K562 (cell line): ENCODE results near the gene PAGE5. TPM values are rescaled to one million over a fixed set of nuclear protein-coding genes. Genes with fewer than 3 reads are reported as not detected.

Experiments
- ATAC-seq: fragments of 200-7000 bp; cut with Tn5 transposase; 3 replicates; pipeline ENCODE4 v1.9.1; 2020; ENCODE audit warnings: moderate library complexity
- BruUV-seq: library from RNA; stranded (reverse); fragments of 400-500 nt; replicated peaks from 2 replicates; lab custom pipeline; 2021; lab: Mats Ljungman, UMichigan
- CTCF ChIA-PET: fragments of 300-600 bp; formaldehyde crosslinking; extraction: SDS; loops from one replicate; lab custom pipeline; 2021; ENCODE audit warnings: low intra/inter-chr PET ratio; lab: Yijun Ruan, JAX
- POLR2A ChIA-PET: fragments of 300-600, 350-650 bp; sonication (Branson Sonifier 250); formaldehyde crosslinking; extraction: SDS; loops from one replicate; lab custom pipeline; 2021; ENCODE audit warnings: antibody characterized with exemption, inconsistent platforms; lab: Yijun Ruan, JAX
- DNase-seq, 4 experiments: peaks; one replicate each; pipeline versions ENCODE4 v3.0.0 to v3.0.0-alpha.2; 2011 to 2018; ENCODE audit warnings: low spot score in 3 of 4, mixed read lengths in 3 of 4; ENCODE audit errors: extremely low read depth in 1 of 4
- FAIRE-seq: peaks from 2 replicates; lab custom pipeline; 2011; peaks lifted over from hg19 to GRCh38; lab: Jason Lieb, UNC
- H2AFZ ChIP-seq: 2 replicates; pipeline ENCODE4 v1.6.0; 2011; ENCODE audit warnings: low read depth, low read length, control low read depth, inconsistent platforms
- H3K27ac ChIP-seq: fragments of 200-600 bp; 3 replicates; pipeline ENCODE4 v1.8.0; 2011; ENCODE audit warnings: low read depth, mild to moderate bottlenecking, control low read depth, inconsistent platforms, low read length, moderate library complexity, mixed read lengths; ENCODE audit errors: extremely low read depth
- H3K27me3 ChIP-seq, 2 experiments: fragments of 300-600 bp in 1 of 2; 2 replicates in 1 of 2; 3 replicates in 1 of 2; pipeline versions ENCODE4 v1.6.0 to v1.8.0; 2011; ENCODE audit warnings: inconsistent platforms in 2 of 2, low read length in 2 of 2, mild to moderate bottlenecking in 1 of 2, mixed read lengths in 1 of 2, moderate library complexity in 1 of 2; ENCODE audit not compliant: control insufficient read depth in 2 of 2, insufficient read depth in 2 of 2
- H3K36me3 ChIP-seq: fragments of 300-600 bp; 3 replicates; pipeline ENCODE4 v1.8.0; 2011; ENCODE audit warnings: mild to moderate bottlenecking, low read length, inconsistent platforms; ENCODE audit not compliant: control insufficient read depth, insufficient read depth
- H3K4me1 ChIP-seq, 2 experiments: fragments of 200-600 bp in 1 of 2; replicated peaks in 1 of 2; 2 replicates in 1 of 2; 3 replicates in 1 of 2; pipeline versions ENCODE4 v1.5.1 to v1.8.0; 2011; ENCODE audit warnings: inconsistent platforms in 2 of 2, low read length in 2 of 2, mild to moderate bottlenecking in 1 of 2, mixed read lengths in 1 of 2, moderate library complexity in 1 of 2; ENCODE audit not compliant: control insufficient read depth in 2 of 2, insufficient read depth in 2 of 2
- H3K4me2 ChIP-seq: 2 replicates; pipeline ENCODE4 v1.6.1; 2011; ENCODE audit warnings: low read length, control low read depth, inconsistent platforms, mixed read lengths; ENCODE audit not compliant: insufficient read depth
- H3K4me3 ChIP-seq: fragments of 200-600 bp; sonication (generic), shearing (Covaris generic); 2 replicates; pipeline ENCODE4 v1.5.1; 2016; ENCODE audit warnings: control low read depth, inconsistent platforms
- H3K79me2 ChIP-seq: fragments of 200-600 bp; 3 replicates; pipeline ENCODE4 v1.8.0; 2011; ENCODE audit warnings: low read length, inconsistent platforms; ENCODE audit not compliant: control insufficient read depth, insufficient read depth
- H3K9ac ChIP-seq, 2 experiments: 2 replicates each; pipeline versions ENCODE4 v1.6.0 to v1.6.1; 2011; ENCODE audit warnings: low read depth in 2 of 2, low read length in 2 of 2, control low read depth in 1 of 2, inconsistent platforms in 1 of 2, mild to moderate bottlenecking in 1 of 2, mixed read lengths in 1 of 2; ENCODE audit not compliant: insufficient read depth in 1 of 2
- H3K9me1 ChIP-seq: one replicate; pipeline ENCODE4 v1.6.0; 2011; ENCODE audit warnings: inconsistent platforms, mild to moderate bottlenecking, low read length, moderate library complexity; ENCODE audit not compliant: control insufficient read depth, insufficient read depth
- H3K9me3 ChIP-seq: replicated peaks from 2 replicates; pipeline ENCODE4 v1.5.1; 2011; ENCODE audit warnings: low read depth, low read length, inconsistent platforms; ENCODE audit not compliant: control insufficient read depth, insufficient read depth
- H4K20me1 ChIP-seq: replicated peaks from 2 replicates; pipeline ENCODE4 v1.6.1; 2011; ENCODE audit warnings: low read length, inconsistent platforms, mixed read lengths; ENCODE audit not compliant: control insufficient read depth, insufficient read depth
- C11orf30 ChIP-seq: fragments of 450-650 bp; IDR thresholded peaks from 2 replicates; pipeline ENCODE4 v1.6.1; 2016; ENCODE audit warnings: low read depth, mild to moderate bottlenecking
- CREB5 ChIP-seq: fragments of 250-450 bp; sonication (Bioruptor Pico); IDR thresholded peaks from 2 replicates; pipeline ENCODE4 v1.5.0; 2020; ENCODE audit warnings: mild to moderate bottlenecking
- DMBX1 ChIP-seq: fragments of 250-450 bp; sonication (Bioruptor Pico); IDR thresholded peaks from 2 replicates; pipeline ENCODE4 v1.8.0; 2022; ENCODE audit warnings: inconsistent platforms, mild to moderate bottlenecking, moderate library complexity, borderline replicate concordance
- ELF1 ChIP-seq: fragments of 200-800 bp; sonication (Bioruptor generic); IDR thresholded peaks from 2 replicates; pipeline ENCODE4 v1.6.1; 2016; ENCODE audit warnings: missing genetic modification characterization, missing compliant biosample characterization
- GATAD2B ChIP-seq: fragments of 450-650 bp; IDR thresholded peaks from 2 replicates; pipeline ENCODE4 v1.6.1; 2017; ENCODE audit warnings: mild to moderate bottlenecking, borderline replicate concordance
- HNRNPUL1 ChIP-seq: fragments of 200-400 bp; formaldehyde crosslinking; IDR thresholded peaks from 2 replicates; pipeline ENCODE4 v1.6.1; 2017; ENCODE audit warnings: low read length
- PCBP2 ChIP-seq: fragments of 200-400 bp; formaldehyde crosslinking; IDR thresholded peaks from 2 replicates; pipeline ENCODE4 v1.6.1; 2018; ENCODE audit warnings: low read length, low read depth, mild to moderate bottlenecking, moderate library complexity; ENCODE audit not compliant: poor library complexity, severe bottlenecking
- POLR2H ChIP-seq: IDR thresholded peaks from 2 replicates; pipeline ENCODE4 v1.6.1; 2016; ENCODE audit warnings: missing genetic modification characterization, low read depth, mild to moderate bottlenecking, control low read depth, missing compliant biosample characterization, moderate library complexity
- YY1 ChIP-seq, 3 experiments: IDR thresholded peaks; 2 replicates each; pipeline ENCODE4 v1.6.1; 2011; ENCODE audit warnings: low read length in 2 of 3, mild to moderate bottlenecking in 2 of 3, moderate library complexity in 2 of 3, borderline replicate concordance in 1 of 3, control low read depth in 1 of 3, low read depth in 1 of 3; ENCODE audit not compliant: insufficient read depth in 3 of 3, insufficient replicate concordance in 2 of 3, control insufficient read depth in 1 of 3, insufficient read length in 1 of 3; ENCODE audit errors: extremely low read depth in 1 of 3
- ZNF449 ChIP-seq: fragments of 250-450 bp; sonication (Bioruptor Pico); IDR thresholded peaks from 2 replicates; pipeline ENCODE4 v1.8.0; 2022; ENCODE audit warnings: moderate library complexity, mild to moderate bottlenecking, inconsistent platforms
- ZSCAN32 ChIP-seq: fragments of 450-650 bp; formaldehyde crosslinking; IDR thresholded peaks from 2 replicates; pipeline ENCODE4 v1.4.0; 2020; ENCODE audit warnings: mild to moderate bottlenecking, moderate library complexity
- WGBS: fragments of 100-300 bp; shearing (Covaris generic); methylation state at CpG from one replicate; pipeline ENCODE4 v1.1.6; 2016; ENCODE audit warnings: low coverage, mixed read lengths; ENCODE audit not compliant: insufficient coverage; ENCODE audit errors: missing lambda C conversion rate; 5-methylcytosine and 5-hydroxymethylcytosine counted together
- in situ Hi-C: fragments of 300-500 bp; cut with MboI; formaldehyde crosslinking; loops from 4 replicates; pipeline ENCODE4 v1.15.0; 2018; ENCODE audit warnings: inconsistent platforms, mixed read lengths
- intact Hi-C: fragments of 100-400 bp; cut with micrococcal nuclease; formaldehyde crosslinking; loops from 2 replicates; pipeline ENCODE4 v1.14.2; 2022
- polyA plus RNA-seq, 8 experiments: library from polyadenylated mRNA; depleted of rRNA in 4 of 8; stranded (reverse) in 5 of 8; unstranded in 3 of 8; fragments of >200 nt; fragmentation: Nextera tagmentation in 2 of 8; fragmentation: Illumina TruSeq in 1 of 8; extraction: Ambion mirVana in 2 of 8; extraction: Trizol in 1 of 8; gene quantifications; 2 replicates each; pipeline versions ENCODE4 v1.2.1 to v1.2.3, GENCODE V29; 2011 to 2014; ENCODE audit warnings: inconsistent platforms in 1 of 8, missing spikeins in 1 of 8
- total RNA-seq, 7 experiments: library from RNA; depleted of rRNA in 6 of 7; stranded (reverse); fragments of >200 nt in 6 of 7; fragmentation: Illumina TruSeq in 2 of 7; extraction: Trizol in 2 of 7; gene quantifications; 2 replicates each; pipeline versions ENCODE4 v1.2.1 to v1.2.3, GENCODE V29; 2011 to 2021; ENCODE audit warnings: low replicate concordance in 1 of 7

The PAGE5 gene
- total and polyA plus RNA-seq, 9 of the 15 experiments (the other 6 are each of a cell fraction or from before 2014, with no cell fraction given) = 146 to 571 (median 342) TPM

- 0% methylated on average over 2 of the region's 2 CpGs for WGBS
- BruUV-seq = no TSS peak
- DNase-seq = no peak
These were observed 32.9 kb upstream of the PAGE5 start for GRCh38 chrX:55187281-55187680.

GRCh38 chrX:55196688-55197087 is 23.5 kb upstream of the PAGE5 start:
- ChIA-PET POLR2A (no interaction called here), CTCF (no interaction called here)
- H2AFZ ChIP-seq = no peak overlapping the region
- H3K79me2 ChIP-seq = no peaks in the 10 kb centered on the region
- intact Hi-C loops = no loop called here
- DNase-seq (no peak), ATAC-seq (no peak), FAIRE-seq (no peak)
- no TSS peak for BruUV-seq
- no peaks in the 10 kb centered on the region for H4K20me1 ChIP-seq
- no peaks in the 10 kb centered on the region for H3K9me3 ChIP-seq
- H3K4me3 ChIP-seq = no peak overlapping the region
- 0% methylated on average over 1 of the region's 1 CpG for WGBS
- no peaks in the 10 kb centered on the region for H3K36me3 ChIP-seq
- H3K9me1 ChIP-seq = no peaks in the 10 kb centered on the region
- H3K4me1 ChIP-seq = no peaks in the 10 kb centered on the region
- H3K9ac ChIP-seq = no peak overlapping the region
- H3K27ac ChIP-seq = no peak overlapping the region
- in situ Hi-C loops = no loop called here
- no peak overlapping the region for H3K4me2 ChIP-seq
- H3K27me3 ChIP-seq = no peaks in the 10 kb centered on the region
- TF ChIP-seq ZSCAN32 (CRISPR knock-in tag) = no peak
- no peak for TF ChIP-seq ELF1 (tag)
- TF ChIP-seq YY1 (IDR thresholded peaks at IDR 0.05; ENCODE audit: borderline replicate concordance in 1 of 3, control insufficient read depth in 1 of 3, extremely low read depth in 1 of 3, insufficient read depth in 3 of 3, insufficient read length in 1 of 3, insufficient replicate concordance in 2 of 3, low read depth in 1 of 3, low read length in 2 of 3) = no peak
- TF ChIP-seq DMBX1 (CRISPR knock-in tag) = no peak
- TF ChIP-seq HNRNPUL1 = no peak
- no peak for TF ChIP-seq CREB5 (CRISPR knock-in tag)
- no peak for TF ChIP-seq PCBP2
- no peak for TF ChIP-seq C11orf30

More at GRCh38 chrX:55187281-55187680, 32.9 kb upstream of the PAGE5 start:
- Histone ChIP-seq H3K9me1 (no peaks in the 10 kb centered on the region), H3K36me3 (no peaks in the 10 kb centered on the region)
- no peak for ATAC-seq
- no peak for TF ChIP-seq POLR2H
- TF ChIP-seq ZNF449 (CRISPR knock-in tag) = no peak
- no peak for TF ChIP-seq GATAD2B
- TF ChIP-seq, all 486 proteins: peak for 0
- no peak overlapping the region for H3K4me3 ChIP-seq
- H3K79me2 ChIP-seq = no peaks in the 10 kb centered on the region
- POLR2A ChIA-PET = interaction anchor here (0.6 kb wide), 1 partner anchor 370 kb away, joined by 3 read pairs; no protein-coding TSS in a partner anchor
- in situ Hi-C loops = no loop called here
- H3K4me2 ChIP-seq = no peak overlapping the region
- H3K9ac ChIP-seq = no peak overlapping the region
- H4K20me1 ChIP-seq = no peaks in the 10 kb centered on the region
- H3K27me3 ChIP-seq = no peaks in the 10 kb centered on the region
- CTCF ChIA-PET = no interaction called here
- H3K9me3 ChIP-seq = no peaks in the 10 kb centered on the region
- intact Hi-C loops = no loop called here
- H3K27ac ChIP-seq = no peak overlapping the region
- FAIRE-seq = no peak
- no peak overlapping the region for H2AFZ ChIP-seq
- H3K4me1 ChIP-seq = no peaks in the 10 kb centered on the region
